GM18502 (cell line): Measurements from ENCODE around the gene ZSWIM7.

Experiments used
- ATAC-seq: cut with Tn5 transposase; IDR thresholded peaks from one replicate; pipeline ENCODE4 v1.9.1; 2021; ENCODE audit warnings: mild to moderate bottlenecking; ENCODE audit not compliant: unreplicated experiment, poor library complexity

ZSWIM7 gene

DNA sequence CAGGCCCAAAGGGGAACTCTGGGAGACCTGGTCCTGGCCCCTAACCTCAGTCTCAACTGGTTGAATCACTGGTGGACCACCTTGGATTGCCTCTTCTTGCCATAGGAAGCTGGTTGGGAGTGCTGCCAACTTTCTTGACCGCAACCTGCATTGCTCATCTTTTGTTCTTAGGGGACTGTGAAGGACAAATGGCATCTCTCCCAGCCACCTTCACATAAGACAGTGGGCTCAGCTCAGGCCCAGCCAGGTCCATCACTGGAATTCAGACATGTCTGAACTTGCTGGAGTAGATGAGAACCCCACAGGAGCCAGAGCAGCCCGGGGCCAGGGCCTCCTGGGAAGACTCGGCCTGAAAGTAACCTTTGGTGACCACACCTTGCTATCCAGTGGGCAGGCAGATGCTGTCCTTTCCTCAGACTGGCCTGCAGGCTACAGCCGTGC, 35.8 kb downstream of the ZSWIM7 start:
- ATAC-seq: no peak

- no peak for ATAC-seq
These were observed 41.0 kb downstream of the ZSWIM7 start for GRCh38 chr17:15958484-15958854.

DNA sequence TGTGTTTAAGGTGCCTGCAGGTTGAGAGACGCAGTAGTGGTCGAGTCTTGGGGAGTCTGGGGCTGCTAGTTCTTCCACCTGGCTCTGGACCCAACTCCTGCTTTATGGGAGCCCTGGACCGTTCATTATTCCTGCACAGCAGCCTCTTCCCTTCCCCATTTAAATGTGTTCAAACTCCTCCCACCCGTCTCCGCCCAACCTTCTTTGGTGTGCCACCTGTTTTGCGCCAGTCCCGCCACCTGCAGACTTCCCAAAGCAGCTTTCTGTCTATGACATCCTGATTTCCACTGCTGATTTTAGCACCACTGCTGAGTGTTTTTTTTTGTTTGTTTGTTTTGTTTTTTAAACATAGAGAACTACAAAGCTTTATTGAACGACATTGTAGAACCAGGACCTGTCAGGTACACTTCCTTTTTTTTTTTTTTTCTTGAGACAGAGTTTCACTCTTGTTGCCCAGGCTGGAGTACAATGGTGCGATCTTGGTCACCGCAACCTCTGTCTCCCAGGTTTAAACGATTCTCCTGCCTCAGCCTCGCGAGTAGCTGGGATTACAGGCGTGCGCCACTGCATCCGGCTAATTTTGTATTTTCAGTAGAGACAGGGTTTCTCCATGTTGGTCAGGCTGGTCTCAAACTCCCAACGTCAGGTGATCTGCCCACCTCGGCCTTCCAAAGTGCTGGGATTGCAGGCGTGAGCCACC, 41.7 kb downstream of the ZSWIM7 start:
- ATAC-seq: no peak

GRCh38 chr17:15957206-15957605, 42.3 kb downstream of the ZSWIM7 start:
- ATAC-seq: no peak

DNA sequence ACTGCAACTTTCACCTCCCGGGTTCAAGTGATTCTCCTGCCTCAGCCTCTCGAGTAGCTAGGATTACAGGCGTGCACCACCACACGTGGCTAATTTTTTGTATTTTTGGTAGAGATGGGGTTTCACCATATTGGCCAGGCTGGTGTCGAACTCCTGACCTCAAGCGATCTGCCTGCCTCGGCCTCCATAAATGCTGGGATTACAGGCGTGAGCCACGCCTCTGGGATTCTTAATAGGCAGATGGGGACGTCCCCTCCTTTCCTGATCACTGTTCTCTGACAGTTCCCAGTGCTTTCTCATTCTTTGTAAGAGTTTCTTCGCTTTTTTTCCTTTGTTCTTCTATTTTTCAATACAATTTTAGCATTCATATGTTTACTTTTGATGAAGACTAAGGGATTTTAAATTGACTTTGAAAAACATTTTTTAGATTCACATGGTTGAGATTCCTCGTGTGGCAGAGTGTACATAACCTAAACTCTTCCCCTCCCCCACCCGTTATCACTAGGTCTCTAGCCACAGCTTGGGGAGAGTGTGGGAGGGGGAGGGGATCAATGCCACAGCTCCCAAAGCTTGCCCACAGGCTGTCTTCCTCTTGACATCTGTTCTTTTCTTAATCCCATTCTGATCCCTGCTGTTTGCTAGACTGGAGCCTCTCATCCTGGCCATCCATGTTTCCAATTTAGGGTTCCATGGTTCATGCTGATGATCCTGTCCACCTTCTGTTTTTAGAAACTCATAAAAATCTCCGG, 43.5 kb downstream of the ZSWIM7 start:
- no peak for ATAC-seq

GRCh38 chr17:15954222-15954621, 45.3 kb downstream of the ZSWIM7 start:
- ATAC-seq: no peak

DNA sequence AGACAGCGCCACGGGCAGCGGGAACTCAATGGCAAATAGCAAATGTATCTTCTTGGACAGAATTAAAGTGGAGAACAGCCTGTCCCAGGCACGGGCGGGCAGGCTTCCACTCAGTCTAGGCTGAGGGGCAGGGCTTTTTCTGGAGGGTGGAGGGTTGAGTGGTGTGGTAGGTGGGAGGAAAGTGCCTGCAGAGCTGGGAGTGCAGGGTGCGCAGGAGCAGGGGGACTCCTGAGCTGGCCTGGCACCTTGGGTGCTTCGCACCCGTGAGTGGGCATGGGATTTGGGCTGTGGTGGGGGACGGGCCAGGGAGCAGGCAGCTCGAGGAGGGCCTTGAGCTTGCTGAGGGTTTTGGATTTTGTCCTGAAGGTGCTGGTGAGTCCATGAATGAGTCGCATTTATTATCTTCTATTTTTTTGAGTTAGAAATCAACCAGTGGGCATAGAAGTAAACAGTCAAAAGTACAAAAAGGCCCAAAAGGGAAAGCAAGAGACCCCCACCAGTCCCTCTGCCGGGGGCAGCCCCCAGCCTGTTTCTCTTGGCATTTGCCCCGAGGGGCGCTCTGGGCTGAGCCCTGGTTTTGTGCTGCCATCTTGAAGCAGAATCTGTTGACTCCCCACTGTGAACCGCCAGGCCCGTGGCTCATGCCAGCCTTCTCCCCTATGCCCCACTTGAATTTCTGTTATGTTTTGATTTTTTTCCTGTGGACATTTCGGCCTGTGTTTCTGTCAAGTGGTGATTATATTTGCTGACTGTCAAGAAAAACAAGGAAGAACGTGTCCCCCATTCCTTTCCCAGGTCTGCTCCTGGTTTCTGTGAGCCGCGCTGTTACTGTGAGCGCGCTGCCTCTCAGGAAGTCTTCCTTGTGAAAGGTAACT, 46.4 kb downstream of the ZSWIM7 start:
- ATAC-seq: no peak

GRCh38 chr17:15952048-15952532, 47.4 kb downstream of the ZSWIM7 start:
- ATAC-seq: no peak

- ATAC-seq: no peak
These were observed 48.0 kb downstream of the ZSWIM7 start for GRCh38 chr17:15951368-15952047.

DNA sequence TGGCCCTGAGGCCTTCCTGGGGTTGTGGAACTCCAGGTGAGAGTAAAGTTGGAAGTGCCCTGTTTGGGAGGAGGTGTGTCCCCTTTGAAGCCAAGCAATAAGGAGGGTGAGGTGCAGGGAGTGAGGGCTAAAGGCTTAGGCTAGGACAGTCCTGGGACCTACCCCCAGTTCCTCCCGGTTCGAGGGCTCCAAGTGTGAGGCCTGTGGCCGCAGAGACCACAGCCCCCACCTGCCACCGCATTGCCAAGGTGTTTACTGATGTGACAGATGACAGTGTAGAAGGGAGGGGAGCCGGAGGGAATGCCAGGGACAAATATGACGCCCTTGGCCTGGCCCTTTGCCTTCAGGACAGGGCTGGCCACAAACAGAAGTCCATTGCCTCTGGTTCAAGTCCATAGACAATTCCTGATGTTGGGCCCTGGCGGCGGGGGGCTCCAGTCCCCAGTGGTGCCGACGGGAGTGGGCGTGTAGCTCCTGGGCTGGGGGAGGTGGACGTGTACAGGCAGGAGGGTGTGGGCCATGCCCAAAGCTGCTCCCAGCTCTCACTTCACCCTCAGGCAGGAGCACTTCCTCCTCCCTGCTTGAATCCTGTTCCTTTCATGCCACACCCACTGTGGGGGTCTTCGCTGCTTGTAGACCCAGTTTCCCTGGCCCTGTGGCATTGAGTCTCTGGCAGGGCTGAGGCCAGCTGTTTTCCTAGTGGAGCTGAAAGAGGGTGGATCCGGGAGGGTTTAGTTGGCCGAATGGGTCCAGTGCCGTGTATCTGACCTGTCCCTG, 51.3 kb downstream of the ZSWIM7 start:
- ATAC-seq: no peak

DNA sequence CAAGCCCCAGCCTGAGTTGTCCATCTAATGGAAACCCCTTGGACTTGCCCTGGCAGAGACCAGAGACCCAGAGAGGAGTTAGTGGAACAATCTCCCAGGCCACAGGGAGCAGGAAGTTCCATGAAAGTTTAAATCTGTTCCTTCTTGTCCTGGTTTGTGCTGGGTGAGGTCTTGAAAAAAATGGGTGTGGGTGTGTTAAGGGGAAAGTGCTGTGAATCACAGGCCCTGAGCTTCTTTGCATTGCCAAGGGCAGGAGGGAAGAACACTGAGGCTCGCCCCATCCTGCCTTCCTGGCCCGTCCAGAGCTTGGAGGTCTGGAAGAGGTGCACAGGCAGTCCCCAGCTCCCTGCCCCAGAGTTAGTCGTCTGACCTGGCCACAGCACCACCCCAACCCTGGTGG, 52.2 kb downstream of the ZSWIM7 start:
- no peak for ATAC-seq

DNA sequence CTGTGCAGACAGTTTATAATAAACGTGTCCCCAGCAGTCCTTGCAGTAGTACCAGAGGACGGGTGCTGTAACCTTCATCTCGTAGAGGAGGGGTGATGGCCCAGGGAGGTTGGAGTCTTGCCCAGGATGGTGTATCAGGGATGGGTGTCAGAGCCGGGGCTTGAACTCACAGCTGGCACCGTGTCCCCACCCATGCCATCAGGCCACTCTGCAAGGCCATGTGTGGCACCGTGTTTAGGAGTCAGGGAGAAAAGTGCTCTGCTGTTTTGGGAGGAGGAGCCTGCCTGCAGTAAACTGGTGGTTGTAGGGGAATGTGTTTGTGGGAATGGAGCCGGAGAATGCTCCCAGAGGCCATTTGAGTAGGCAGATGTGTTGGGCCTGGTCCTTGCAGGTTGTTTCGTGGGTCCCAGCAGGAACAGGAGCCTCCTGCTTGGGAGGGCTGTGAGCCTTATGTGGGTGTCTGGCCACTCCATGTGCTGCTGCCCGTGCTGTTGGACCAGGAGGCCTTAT, 52.8 kb downstream of the ZSWIM7 start:
- no peak for ATAC-seq

DNA sequence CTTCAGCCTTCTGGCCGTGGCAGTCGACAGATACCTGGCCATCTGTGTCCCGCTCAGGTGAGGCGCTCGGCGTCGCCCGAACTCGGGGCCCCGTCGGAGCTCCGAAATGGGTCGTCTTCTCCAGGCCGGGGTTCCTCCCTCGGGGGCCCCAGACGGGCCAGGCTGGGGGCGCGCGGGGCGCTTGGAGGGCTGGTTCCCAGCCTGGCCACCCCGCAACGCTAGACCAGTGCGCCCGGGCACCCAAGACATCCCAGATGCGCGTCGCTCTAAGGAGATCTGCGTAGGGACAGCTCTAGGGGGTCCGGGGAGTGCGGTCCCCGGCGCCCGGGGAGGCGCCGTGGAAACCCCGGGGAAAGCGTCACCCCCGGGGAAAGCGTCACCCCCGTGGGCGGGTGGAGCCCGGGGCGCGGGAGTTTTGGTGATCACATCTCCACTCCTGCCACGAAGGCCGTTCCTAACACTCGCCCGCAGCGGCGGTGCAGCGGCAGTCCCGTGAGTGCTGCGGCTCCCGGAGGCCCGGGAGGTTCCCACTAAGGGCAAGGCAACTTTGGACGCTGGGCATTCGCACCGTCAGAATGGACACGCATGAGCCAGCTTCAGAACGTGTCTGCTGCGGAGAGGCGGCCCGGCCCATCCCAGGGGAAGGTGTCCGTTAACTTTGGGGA, 53.8 kb downstream of the ZSWIM7 start:
- ATAC-seq: no peak

- peak; percentile 71 for ATAC-seq
These were observed 54.6 kb downstream of the ZSWIM7 start, which contains the start of gene ADORA2B for GRCh38 chr17:15944759-15945526. ADORA2B (plus strand) TSS chr17:15945130; CDS start chr17:15945249, 119 bp downstream.

DNA sequence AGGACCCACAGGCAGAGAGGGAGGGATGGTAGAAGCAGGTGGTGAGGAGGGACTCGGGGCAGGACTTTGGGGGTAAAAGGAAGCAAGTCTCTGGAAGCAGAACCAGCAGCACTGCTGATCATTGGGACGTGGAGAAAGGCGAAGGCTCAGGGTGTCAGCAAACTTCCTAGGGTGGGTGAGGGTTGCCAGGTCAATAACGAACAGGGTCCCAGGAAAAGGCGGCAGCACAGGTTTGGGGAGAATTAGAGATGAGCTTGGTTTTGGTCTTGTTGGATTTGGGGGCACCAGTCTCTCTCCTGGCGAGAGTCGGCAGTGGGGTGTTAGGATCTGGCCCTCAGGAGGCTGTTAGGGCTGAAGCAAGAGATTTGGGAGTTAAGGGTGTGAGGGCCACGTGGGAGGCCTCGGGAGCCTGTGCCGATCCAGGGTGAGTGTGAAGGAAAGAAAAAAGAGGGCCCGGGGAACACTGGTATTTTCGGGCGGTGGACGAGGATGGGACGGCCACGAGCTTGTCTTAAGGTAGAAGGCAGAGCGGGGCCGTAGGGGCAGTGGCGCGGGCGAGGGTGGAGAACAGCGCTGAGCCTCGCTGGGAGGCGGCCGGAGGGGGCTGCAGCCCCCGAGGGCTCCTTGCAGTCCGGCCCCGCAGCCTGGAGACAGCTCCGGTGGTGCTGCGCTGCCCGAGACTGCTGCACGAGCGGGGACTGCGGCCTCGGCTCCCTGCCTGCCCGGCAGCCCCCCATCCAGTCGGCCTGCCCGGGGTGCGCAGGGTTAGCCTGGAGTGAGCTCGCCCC, 55.3 kb downstream of the ZSWIM7 start:
- no peak for ATAC-seq

- ATAC-seq: no peak
These were observed 57.2 kb downstream of the ZSWIM7 start for GRCh38 chr17:15942207-15942833.

GRCh38 chr17:15941781-15942180, 57.7 kb downstream of the ZSWIM7 start:
- no peak for ATAC-seq
